Measurements from ENCODE around the gene SLX9.

SLX9 gene

GRCh38 chr21:45011426-45011825 is 71.6 kb downstream of the SLX9 start:
- H3K27ac ChIP-seq = peak overlapping the region; percentile 93
- no peak for DNase-seq (ENCODE audit: low read depth, low spot score)

DNA sequence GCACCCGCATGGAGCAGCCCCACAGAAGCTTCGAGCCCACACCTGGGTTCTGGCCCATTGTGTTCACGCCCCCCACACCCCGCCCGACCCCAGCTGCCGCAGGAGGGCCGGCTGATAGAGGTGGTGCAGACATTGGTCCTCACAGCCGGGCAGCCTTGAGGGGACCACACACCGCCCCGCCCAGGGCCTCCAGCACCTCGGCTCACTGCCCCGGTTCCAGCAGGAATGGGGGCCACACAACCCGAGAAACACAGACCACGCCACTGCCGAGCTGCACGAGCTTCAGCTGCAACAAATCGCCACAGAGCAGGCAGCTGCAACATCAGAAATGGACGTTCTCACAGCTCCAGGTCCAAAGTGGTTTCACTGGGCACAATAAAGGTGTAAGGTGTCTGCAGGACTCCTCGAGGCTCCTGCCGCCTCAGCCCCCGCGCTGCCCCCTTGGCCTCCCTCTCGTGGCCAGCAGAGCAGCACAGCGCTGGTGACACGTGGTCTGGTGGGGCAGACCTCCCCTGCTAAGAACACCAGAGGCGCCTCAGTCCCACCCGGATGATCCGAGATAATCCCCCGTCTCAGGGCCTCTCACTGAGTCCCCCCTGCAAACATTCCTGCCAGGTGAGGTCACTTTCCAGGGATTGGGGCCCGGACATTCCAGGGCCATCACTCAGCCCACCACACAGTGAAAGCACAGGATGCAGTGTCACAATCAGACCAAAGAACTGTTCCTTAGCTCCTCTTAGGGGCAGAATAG is 72.3 kb downstream of the SLX9 start:
- peak; percentile 8 for DNase-seq (ENCODE audit: low read depth, low spot score)

DNA sequence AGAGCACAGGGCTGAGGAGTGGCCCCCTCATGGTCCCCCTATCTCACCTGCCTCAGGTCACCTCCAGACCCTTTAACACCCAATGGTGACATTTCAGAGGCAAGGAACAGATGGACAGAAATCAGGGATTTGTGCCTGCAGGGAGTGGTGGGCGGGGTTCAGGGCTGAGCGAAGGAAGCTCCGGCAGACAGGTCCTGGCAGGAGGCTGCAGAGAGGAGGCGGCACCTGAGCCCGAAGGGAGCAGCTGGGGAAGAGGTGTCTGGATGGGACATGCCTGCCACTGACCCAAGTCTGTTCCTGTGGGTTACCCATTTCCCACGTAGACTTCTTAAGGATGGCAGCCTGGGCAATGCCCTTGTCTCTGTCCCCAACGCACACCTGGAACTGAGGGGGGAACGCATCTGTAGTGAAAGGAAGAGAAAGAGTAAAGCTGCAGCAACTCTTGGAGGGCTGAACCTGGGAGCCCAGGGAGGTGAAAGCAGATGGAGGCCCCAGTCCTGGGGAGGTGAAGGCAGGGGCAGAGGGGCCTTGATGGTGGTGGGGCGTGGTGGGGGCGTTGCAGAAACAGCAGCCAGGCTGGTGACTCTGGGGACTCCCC is 72.9 kb downstream of the SLX9 start:
- DNase-seq (ENCODE audit: low read depth, low spot score) = peak; percentile 33
- H3K27ac ChIP-seq = peak overlapping the region; percentile 93

More for the DNA sequence above, 72.3 kb downstream of the SLX9 start:
- H3K27ac ChIP-seq = peak overlapping the region; percentile 93

- DNase-seq (ENCODE audit: low read depth, low spot score) = no peak
- peak overlapping the region; percentile 93 for H3K27ac ChIP-seq
Observed at GRCh38 chr21:45013260-45013841, 73.5 kb downstream of the SLX9 start.

GRCh38 chr21:45014747-45015468 is 75.1 kb downstream of the SLX9 start:
- DNase-seq (ENCODE audit: low read depth, low spot score) = no peak
- H3K27ac ChIP-seq = no peak overlapping the region

GRCh38 chr21:45015469-45015860 is 75.6 kb downstream of the SLX9 start:
- H3K27ac ChIP-seq = no peak overlapping the region
- no peak for DNase-seq (ENCODE audit: low read depth, low spot score)

DNA sequence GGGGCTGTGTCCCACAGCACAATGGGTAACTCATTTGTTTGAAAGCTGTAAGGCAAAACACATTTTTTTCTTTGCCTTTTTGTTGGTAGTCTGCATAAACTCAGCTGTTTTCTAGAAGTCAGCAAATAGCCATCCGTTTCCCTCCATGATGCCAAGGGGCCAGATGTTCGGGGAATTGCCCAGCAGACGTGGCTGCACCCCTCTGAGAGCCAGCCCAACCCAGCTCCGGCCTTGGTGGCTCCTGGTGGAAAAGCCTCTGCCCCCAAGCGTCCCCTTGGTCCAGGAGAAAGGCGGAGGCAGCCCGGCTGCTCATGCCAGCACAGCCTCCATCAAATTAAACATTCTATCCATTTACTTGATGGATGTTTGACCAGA is 76.2 kb downstream of the SLX9 start:
- H3K27ac ChIP-seq = no peak overlapping the region
- DNase-seq (ENCODE audit: low read depth, low spot score) = no peak

- no peak for DNase-seq (ENCODE audit: low read depth, low spot score)
- peak overlapping the region; percentile 38 for H3K27ac ChIP-seq
Observed at GRCh38 chr21:45016406-45017038, 76.7 kb downstream of the SLX9 start.

GRCh38 chr21:45017039-45017960 is 77.5 kb downstream of the SLX9 start:
- no peak for DNase-seq (ENCODE audit: low read depth, low spot score)
- H3K27ac ChIP-seq = peak overlapping the region; percentile 38

GRCh38 chr21:45018131-45019075 is 78.6 kb downstream of the SLX9 start:
- DNase-seq (ENCODE audit: low read depth, low spot score) = no peak
- H3K27ac ChIP-seq = peak overlapping the region; percentile 38

DNA sequence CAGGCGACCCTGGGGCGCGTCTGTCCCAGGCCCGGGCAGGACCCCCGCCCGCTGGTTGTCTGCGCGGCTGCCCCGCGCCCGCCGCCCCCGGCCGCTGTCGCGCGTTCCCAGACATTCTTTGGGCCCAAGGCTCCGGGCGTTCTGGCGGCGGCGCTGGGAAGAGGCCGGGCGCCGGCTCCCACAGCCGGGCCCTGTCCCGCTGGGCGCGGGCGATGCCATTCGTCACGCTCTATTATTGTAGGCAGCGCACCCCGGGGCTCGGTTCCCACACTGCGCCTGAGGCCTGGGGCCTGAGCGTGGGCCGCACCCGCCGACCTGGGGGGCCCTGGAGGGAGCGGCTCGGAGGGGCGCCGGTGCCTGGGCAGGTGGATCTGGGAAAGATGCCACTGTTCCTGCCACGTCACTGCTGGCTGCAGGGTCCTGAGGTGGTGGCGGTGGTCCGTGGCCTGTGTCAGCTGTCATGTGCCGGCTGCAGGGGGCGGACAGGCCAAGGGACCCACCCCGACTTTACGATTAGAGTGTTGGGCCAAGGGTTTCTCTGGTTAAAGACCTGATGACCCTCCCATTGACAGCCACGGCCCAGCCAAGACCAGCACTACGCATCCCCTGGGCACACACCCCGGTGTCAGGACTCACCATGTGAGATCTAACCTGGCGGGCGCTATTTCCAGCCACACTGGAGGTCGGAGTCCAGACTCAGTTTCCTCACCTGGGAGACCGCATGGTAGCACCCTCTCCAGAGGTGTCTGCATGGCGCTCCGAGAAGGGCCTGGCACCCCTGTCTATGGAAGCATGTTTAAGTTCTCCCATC is 79.5 kb downstream of the SLX9 start:
- no peak overlapping the region for H3K27ac ChIP-seq
- DNase-seq (ENCODE audit: low read depth, low spot score) = no peak

DNA sequence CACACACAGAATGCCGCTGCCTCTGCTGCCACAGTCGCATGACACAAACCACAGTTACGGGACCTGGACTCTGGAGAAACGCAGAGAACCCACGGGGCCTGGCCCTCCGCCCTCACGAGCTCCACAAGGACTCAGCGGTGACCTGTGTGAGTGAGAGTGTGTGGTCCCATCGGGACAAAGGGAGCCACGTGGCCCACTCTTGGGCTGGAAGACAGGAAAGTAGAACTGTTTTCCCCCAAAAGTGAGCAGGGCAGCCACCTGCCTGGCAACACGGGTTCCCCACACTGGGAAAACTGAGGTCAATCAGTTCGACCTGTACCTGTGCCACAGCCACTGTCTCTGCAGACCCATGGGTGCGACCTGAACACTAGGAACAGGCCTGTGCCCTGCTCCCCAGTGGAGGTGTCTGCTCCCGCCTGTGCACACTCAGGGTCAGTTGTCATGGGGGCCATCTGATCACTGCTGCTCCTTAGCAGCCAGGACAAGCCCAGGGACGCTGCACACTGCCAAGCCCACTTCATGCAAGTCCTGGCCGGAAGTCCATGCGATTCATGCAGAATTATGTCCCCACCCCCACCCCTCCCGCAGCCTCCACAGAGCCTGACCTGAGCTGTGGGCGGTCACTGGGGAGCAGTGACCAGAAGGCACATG is 80.2 kb downstream of the SLX9 start:
- no peak for DNase-seq (ENCODE audit: low read depth, low spot score)
- no peak overlapping the region for H3K27ac ChIP-seq

DNA sequence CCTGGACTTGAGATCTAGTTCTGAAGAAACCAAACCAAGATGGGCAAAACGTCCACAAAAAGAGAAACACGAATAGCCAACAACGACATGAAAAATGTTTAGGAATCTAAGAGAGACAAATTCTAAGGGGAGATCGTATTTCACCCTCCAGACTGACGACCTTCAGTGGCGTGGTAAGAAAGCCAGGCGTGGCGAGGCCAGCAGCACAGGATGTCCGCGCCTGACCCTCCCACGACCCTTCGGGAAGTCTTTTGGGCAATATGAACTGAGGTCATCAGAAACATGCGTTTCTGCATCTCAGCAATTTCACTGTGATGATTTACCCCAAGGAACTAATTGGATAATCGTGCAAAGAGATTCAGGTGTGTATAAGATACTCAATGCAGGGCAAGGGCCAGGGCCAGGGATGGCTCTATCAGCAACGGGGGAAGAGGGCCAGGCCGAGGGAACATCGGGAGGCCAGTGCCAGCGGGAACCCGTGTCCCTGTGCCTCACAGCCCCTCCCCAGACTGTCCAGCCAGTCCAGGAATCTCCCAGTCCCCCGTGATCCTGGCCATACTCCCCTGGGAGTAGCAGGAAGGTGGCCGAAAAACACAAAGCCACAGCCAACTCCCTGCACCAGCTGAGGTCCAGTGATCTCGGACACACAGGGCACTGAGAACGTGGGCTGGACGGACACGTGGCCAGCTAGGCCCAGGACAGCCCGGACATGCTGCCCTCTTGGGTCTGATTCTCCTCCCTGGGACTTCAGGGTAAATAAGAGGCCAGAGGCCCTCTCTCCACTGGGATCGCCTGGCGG is 81.0 kb downstream of the SLX9 start:
- no peak overlapping the region for H3K27ac ChIP-seq
- DNase-seq (ENCODE audit: low read depth, low spot score) = no peak

- DNase-seq (ENCODE audit: low read depth, low spot score) = no peak
- no peak overlapping the region for H3K27ac ChIP-seq
Observed at GRCh38 chr21:45021428-45022347, 81.9 kb downstream of the SLX9 start.

DNA sequence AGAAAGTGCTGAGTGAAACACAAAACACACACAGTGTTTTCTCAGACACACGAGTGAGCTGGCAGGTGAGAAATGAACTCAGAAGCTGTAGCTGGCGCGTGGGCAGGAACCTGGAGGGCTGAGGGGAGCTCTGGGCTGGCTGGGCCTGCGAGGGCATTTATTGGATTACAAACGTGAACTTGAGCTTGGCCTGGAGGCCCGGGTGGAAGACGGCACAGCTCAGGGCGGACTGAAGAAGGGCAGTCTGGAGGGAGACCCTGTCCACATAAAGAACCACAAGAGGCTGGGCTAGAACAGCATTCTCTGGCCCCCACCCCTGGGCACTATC is 82.5 kb downstream of the SLX9 start:
- no peak overlapping the region for H3K27ac ChIP-seq
- DNase-seq (ENCODE audit: low read depth, low spot score) = no peak

Measured in epithelial cell of prostate (primary cell).